GM21390 (cell line): ENCODE measurements around the gene CCDC88C.
A peak's percentile ranks its signal among the peaks of the same experiment; 100 is the strongest.

Experiments
- ATAC-seq: cut with Tn5 transposase; IDR thresholded peaks from one replicate; pipeline ENCODE4 v1.9.1; 2021; ENCODE audit not compliant: unreplicated experiment

The CCDC88C gene

GRCh38 chr14:91331721-91332120 lies 85.9 kb downstream of the CCDC88C start:
- no peak for ATAC-seq

GRCh38 chr14:91330856-91331255 lies 86.8 kb downstream of the CCDC88C start:
- no peak for ATAC-seq

- ATAC-seq = no peak
Measured at GRCh38 chr14:91330096-91330696, 87.4 kb downstream of the CCDC88C start.

GRCh38 chr14:91329486-91330014 lies 88.1 kb downstream of the CCDC88C start:
- ATAC-seq = no peak

- ATAC-seq = no peak
Measured at GRCh38 chr14:91328313-91329050, 89.1 kb downstream of the CCDC88C start.

- ATAC-seq = no peak
Measured at GRCh38 chr14:91327661-91328312, 89.8 kb downstream of the CCDC88C start.

GRCh38 chr14:91327250-91327595 lies 90.4 kb downstream of the CCDC88C start:
- no peak for ATAC-seq

GRCh38 chr14:91326514-91327249 lies 90.9 kb downstream of the CCDC88C start:
- ATAC-seq = no peak

GRCh38 chr14:91324606-91325575 lies 92.7 kb downstream of the CCDC88C start:
- ATAC-seq = no peak

GRCh38 chr14:91323671-91324605 lies 93.7 kb downstream of the CCDC88C start:
- ATAC-seq = peak; percentile 67

- no peak for ATAC-seq
Measured at GRCh38 chr14:91323031-91323430, 94.6 kb downstream of the CCDC88C start.

GRCh38 chr14:91322623-91323022 lies 95.0 kb downstream of the CCDC88C start:
- ATAC-seq = no peak

GRCh38 chr14:91321131-91321530 lies 96.5 kb downstream of the CCDC88C start:
- no peak for ATAC-seq

- no peak for ATAC-seq
Measured at GRCh38 chr14:91320266-91320665, 97.4 kb downstream of the CCDC88C start.

- no peak for ATAC-seq
Measured at GRCh38 chr14:91318911-91319310, 98.7 kb downstream of the CCDC88C start.

GRCh38 chr14:91317381-91318308 lies 100.0 kb downstream of the CCDC88C start:
- no peak for ATAC-seq

GRCh38 chr14:91316761-91317160 lies 100.9 kb downstream of the CCDC88C start:
- ATAC-seq = no peak

- ATAC-seq = peak; percentile 84
Measured at GRCh38 chr14:91315844-91316267, 101.8 kb downstream of the CCDC88C start.
